ENCODE measurements around the gene THUMPD3. TPM values are rescaled to one million over a fixed set of nuclear protein-coding genes. Genes with fewer than 3 reads are reported as not detected.

Gene THUMPD3
- total and polyA plus RNA-seq, 12 donors, result 40.3 to 72.1 (median 52.5) TPM

GRCh38 chr3:9422712-9423424, 60.0 kb downstream of the THUMPD3 start:
- H3K36me3 ChIP-seq, result peaks cover 0 to 49% (median 17%) of the 10 kb centered on the region in 9 donors
- no peaks in the 10 kb centered on the region for H3K27me3 ChIP-seq
- DNase-seq, result peak in 1 of 2 donors; percentile 93
- H3K9me3 ChIP-seq, result no peaks in the 10 kb centered on the region
- intact Hi-C loops (cut with DNase I), result loop anchor here in 5 of 10 donors (1.0 to 5.0 kb wide), 6 partner anchors 22 to 71 kb away; partner anchors contain the start of gene SETD5 (in 1 of the 5)
- TF ChIP-seq, protein P1, sequence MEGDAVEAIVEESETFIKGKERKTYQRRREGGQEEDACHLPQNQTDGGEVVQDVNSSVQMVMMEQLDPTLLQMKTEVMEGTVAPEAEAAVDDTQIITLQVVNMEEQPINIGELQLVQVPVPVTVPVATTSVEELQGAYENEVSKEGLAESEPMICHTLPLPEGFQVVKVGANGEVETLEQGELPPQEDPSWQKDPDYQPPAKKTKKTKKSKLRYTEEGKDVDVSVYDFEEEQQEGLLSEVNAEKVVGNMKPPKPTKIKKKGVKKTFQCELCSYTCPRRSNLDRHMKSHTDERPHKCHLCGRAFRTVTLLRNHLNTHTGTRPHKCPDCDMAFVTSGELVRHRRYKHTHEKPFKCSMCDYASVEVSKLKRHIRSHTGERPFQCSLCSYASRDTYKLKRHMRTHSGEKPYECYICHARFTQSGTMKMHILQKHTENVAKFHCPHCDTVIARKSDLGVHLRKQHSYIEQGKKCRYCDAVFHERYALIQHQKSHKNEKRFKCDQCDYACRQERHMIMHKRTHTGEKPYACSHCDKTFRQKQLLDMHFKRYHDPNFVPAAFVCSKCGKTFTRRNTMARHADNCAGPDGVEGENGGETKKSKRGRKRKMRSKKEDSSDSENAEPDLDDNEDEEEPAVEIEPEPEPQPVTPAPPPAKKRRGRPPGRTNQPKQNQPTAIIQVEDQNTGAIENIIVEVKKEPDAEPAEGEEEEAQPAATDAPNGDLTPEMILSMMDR (IDR thresholded peaks at IDR 0.05), result peak; percentile 9 to 67 (median 54)
- peak; percentile 94 to 98 (median 97) for ATAC-seq
- H3K4me1 ChIP-seq, result peaks cover 3 to 86% (median 61%) of the 10 kb centered on the region in 9 donors
- H3K27ac ChIP-seq, result peak overlapping the region in 9 of 10 donors; percentile 66 to 87 (median 77)
- WGBS, 2 donors, result 3 to 10% methylated on average over 5 of the region's 5 CpGs
- peak overlapping the region in 5 of 10 donors; percentile 5 to 17 (median 13) for H3K4me3 ChIP-seq

DNA sequence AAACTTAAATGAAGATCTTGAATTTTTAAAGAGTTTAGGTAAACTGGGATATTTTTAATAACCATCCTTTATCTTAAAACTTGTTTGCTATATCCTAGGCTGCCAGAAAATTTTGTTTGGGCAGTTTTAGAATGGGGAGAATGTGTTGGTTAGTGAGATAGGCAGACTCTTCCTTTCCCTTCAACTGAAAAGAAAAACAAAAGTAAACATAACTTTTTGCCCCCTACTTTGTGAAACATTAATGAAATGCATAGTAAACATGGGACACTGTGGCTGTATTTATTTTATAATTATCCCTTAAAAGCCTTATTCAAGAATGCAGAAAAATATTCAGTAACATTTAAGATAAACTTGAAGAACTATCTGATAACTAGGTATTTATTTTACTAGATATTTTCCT, 65.6 kb downstream of the THUMPD3 start:
- H3K9me3 ChIP-seq, result no peaks in the 10 kb centered on the region
- peaks cover 0 to 43% (median 19%) of the 10 kb centered on the region in 9 donors for H3K4me1 ChIP-seq
- intact Hi-C loops (cut with DNase I), result loop anchor here in 4 of 10 donors (5.0 kb wide), 2 partner anchors 41 to 66 kb away; partner anchors contain the start of gene THUMPD3 (in 1 of the 4)
- H3K36me3 ChIP-seq, result peaks cover 0 to 98% (median 61%) of the 10 kb centered on the region in 9 donors
- DNase-seq, result no peak
- ATAC-seq, result no peak
- H3K27ac ChIP-seq, result peak overlapping the region in 1 of 10 donors; percentile 39
- no peak overlapping the region for H3K4me3 ChIP-seq
- no peaks in the 10 kb centered on the region for H3K27me3 ChIP-seq
- TF ChIP-seq, protein P1 (IDR thresholded peaks at IDR 0.05), result no peak

DNA sequence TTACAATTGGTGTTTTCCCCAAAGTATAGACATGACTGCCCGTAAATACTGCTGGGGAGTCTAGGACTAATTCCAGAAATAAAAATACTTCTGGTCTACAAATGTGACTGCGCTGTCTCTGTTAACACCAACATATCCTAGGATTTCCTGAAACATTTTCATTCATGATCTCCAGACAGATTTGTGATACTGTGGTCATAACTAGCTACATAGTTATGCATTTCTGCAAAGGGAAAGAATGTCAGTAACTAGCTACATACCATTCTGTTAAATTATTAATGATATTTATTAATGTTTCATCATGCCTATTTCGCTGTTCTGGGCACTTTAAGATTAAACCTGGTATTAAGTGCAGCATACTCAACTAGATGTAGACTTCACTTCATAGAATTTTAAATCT, 67.9 kb downstream of the THUMPD3 start:
- DNase-seq, result no peak
- intact Hi-C loops (cut with DNase I), result loop anchor here in 4 of 10 donors (5.0 to 10.0 kb wide), 4 partner anchors 46 to 76 kb away; partner anchors contain the start of gene THUMPD3 (in 1 of the 4)
- TF ChIP-seq, protein P1 (IDR thresholded peaks at IDR 0.05), result no peak

GRCh38 chr3:9433627-9434521, 71.0 kb downstream of the THUMPD3 start:
- H3K27ac ChIP-seq, result peak overlapping the region in 5 of 10 donors; percentile 4 to 53 (median 30)
- H3K27me3 ChIP-seq, result no peaks in the 10 kb centered on the region
- H3K4me1 ChIP-seq, result peaks cover 0 to 31% (median 4%) of the 10 kb centered on the region in 9 donors
- WGBS, 2 donors, result 72 to 79% methylated on average over 15 of the region's 15 CpGs
- H3K4me3 ChIP-seq, result no peak overlapping the region
- TF ChIP-seq, protein P1 (IDR thresholded peaks at IDR 0.05), result no peak
- H3K36me3 ChIP-seq, result peaks cover 0 to 100% (median 87%) of the 10 kb centered on the region in 9 donors
- ATAC-seq, result peak in 6 of 8 donors; percentile 21 to 60 (median 51)
- no peaks in the 10 kb centered on the region for H3K9me3 ChIP-seq
- intact Hi-C loops (cut with DNase I), result loop anchor here in 4 of 10 donors (5.0 to 10.0 kb wide), 4 partner anchors 49 to 79 kb away; partner anchors contain the start of gene THUMPD3 (in 1 of the 4)
- DNase-seq, result no peak

More for the DNA sequence above, 67.9 kb downstream of the THUMPD3 start:
- Histone ChIP-seq H3K4me3 (no peak overlapping the region), H3K27ac (no peak overlapping the region), H3K27me3 (no peaks in the 10 kb centered on the region), H3K36me3 (peaks cover 0 to 100% (median 82%) of the 10 kb centered on the region in 9 donors), H3K4me1 (peaks cover 0 to 31% (median 4%) of the 10 kb centered on the region in 9 donors), H3K9me3 (no peaks in the 10 kb centered on the region)
- no peak for ATAC-seq
- 92 to 98% methylated on average over 3 of the region's 3 CpGs for WGBS, 2 donors

All from heart right ventricle (tissue), 16 donors.